COLO829 (cell line): Measurements from ENCODE around the gene CDK18.

Experiments used
- DNase-seq: peaks from one replicate; pipeline ENCODE4 v3.0.0; 2012; ENCODE audit warnings: low spot score

CDK18 gene

DNA sequence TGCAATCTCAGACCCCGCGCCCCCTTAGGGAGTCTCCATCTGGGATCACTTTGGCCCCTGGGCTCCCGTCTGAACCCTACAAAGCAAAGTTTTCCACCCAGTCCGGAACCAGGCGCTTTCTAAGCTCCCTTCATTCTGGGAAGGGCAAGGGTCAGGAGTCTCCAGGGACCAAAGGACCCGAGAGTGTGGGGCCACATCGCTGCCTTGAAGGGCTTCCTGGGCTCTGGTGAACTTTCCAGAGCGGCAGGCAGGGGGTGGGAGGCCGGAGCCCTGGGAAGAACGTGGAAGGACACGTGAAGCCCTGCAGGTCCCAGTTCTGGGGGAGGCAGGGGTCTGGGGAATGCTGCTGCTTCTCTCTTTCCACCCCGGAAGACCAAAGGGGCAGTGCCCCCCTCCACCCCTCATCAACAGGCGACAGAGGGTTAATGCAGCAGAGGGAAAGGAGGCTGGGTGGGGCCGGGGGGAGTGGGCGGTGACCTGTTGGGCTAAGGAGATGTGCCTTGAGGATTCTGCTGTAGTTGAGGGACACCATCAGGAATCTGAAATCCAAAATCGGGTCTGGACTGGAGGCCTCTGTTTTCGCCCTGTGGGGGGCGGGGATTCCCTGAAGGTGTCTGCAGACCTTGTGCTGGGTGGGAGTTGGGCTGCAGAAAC is 734 bp downstream of the CDK18 start:
- no peak for DNase-seq

DNA sequence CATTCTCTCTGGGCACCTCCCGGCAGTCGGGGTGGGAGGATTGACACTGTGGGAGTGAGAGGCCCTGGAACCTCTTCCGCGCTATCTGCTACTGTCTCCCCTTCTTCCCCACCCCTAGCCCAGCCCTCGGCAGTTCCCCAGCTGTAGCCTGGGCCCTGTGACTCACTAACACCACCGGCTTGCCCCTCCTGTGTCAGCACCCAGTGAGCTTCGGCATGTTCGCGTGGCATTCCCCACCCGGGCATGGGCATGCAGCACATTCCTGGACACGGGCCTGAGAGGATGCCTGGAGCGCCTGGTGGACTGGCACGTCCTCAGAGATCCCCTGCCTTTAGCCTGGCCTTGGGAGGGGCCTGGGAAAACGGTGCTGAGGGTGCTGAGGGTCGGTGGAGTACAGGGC is 1.3 kb downstream of the CDK18 start:
- DNase-seq, result no peak

DNA sequence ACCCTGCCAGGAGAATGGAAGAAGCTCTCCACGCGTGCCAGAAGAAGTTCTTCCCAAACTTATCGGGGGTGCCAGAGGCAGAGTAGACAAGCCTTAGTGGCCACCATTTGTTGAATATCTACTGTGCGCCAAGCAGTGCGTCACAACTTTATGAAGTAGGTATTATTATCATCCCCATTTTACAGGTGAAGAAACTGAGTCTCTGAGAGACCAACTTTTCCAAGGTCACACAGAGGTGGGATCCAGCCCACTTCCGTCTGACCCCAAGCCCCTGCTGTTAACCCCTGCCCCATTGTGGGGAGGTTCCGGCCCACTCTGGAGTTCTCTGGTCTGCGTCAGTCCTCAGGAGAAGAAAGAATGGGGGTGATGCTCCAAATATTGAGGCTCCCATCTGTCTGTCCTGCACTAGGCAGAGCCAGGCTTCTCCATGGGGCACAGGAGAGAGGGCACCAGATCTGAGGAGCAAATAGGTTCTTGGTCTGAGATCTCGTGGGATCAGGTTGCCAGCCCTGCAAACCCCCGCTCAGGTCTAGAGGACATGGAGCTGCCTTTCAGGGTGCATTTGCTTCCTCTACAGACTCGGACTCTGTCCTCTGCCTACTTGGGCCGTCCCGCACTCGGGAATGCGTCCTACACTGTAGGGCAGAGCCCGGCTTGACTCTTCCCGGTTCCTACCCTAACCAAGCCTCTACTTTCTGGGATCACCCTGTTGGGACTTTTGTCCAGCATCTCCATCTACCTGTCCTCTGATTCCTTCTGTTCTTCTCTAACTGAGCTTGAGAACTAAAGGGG is 2.1 kb downstream of the CDK18 start:
- DNase-seq, result no peak

DNA sequence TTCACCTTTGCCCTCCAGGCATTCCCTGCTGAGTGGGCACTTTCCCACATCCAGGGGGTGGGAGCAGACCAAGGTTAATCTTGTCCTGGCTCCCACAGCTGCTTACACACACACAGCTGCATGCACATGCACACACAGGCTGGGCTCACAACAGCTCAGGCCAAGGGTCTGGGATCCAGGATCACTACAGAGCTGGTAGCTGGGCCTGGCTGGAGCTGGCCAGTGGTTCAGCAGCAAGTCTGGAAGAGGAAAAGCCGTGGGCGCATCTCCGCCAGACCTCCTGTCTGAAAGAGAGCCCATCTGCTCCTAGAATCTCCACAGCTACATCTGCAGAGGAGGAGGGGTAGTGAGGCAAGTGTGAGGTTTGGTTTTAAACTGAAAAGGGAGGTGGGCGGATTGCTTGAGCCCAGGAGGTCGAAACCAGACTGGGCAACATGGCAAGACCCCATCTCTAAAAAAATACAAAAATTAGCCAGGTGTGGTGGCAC is 3.8 kb downstream of the CDK18 start:
- no peak for DNase-seq

DNA sequence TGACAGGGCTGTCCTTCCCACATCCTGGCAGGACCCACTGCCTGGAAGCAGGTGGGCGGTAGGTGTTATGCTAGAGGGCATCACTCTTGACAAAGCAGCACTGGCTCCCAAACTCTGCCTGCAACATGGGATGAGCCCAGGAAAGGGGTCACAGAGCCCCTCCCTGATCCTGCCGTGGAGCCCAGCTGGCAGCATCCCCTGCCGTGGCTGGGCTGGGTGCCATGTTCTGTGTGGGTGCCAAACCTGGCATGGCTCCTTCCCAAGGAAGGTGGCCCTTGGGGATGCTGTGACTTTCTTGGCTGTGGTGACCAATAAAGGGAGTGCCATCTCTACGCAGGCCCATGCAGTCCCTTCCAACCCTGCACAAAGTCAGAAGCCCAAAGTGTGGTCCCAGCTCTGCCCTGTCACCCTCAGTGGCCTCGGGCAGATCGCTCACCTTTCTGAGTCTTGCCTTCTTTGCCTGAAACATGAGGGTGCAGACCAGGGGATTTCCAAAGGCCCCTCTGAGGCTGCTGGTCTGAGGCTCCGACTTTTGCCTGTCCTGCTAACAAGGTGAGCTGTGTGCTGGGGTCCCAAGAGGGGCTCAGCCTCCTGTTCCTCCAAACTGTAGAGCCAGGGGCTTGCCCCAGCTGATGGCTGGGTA is 6.0 kb downstream of the CDK18 start:
- DNase-seq, result no peak

DNA sequence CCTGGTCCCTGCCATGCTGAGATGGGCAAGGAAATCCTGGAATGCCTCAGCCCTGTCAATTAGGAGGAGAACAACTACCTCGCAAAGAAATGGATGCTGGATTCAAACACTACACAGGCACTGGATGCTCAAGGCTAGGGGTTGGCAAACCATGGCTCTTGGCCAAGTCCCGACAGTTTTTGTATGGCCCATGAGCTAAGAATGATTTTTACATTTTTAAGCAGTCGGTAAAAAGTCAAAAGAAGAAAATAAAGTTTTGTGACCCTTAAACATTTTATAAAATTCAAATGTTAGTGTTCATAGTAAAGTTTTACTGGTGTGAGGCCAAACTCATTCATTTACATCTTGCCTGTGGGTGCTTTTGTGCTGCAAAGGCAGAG is 6.5 kb downstream of the CDK18 start:
- no peak for DNase-seq

DNA sequence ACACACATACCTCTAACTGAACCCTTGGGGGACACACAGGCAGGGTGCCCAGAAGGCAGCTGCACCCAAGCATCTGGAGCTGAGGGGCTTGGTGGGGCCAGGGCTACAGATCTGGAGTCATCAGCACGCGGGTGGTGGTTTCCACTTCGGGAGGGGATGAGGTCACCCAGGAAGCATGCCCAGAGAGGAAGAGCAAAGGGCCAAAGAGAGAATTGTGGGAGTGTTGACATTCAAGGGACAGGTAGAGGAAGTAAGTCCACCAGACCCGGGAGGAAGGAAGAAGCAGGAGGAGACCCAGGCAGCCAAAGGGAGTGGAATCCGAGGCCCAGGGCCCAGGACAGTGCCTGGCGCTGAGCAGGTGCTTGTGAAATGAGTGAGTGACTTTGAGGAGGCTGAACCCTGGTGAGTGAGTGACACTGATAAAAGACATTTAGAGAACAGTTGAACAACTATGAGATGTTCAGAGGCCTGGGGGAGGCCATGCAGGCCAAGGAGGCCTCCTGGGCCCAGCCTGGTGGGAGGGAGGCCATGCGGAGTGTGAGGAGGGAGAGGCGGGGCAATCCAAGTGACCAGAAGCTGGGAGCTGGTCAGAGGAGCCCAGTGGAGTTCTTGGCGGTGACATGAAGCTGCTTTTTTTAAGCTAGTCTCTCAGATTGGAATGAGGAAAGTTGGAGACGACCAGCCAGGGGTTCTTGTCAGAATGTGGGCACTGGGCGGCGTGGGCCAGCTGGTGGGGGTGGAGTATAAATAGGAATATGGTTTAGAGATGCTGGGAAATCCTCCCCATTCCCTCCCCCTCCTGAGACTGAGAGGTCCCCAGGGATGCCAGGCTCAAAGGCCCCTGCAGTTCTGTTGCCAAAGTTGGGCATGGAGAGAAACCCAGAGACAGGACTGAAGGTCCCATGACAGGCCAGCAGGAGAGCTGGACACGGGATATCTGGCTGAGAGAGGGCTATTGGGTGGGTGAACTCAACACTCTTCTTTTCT is 7.9 kb downstream of the CDK18 start:
- DNase-seq, result no peak

DNA sequence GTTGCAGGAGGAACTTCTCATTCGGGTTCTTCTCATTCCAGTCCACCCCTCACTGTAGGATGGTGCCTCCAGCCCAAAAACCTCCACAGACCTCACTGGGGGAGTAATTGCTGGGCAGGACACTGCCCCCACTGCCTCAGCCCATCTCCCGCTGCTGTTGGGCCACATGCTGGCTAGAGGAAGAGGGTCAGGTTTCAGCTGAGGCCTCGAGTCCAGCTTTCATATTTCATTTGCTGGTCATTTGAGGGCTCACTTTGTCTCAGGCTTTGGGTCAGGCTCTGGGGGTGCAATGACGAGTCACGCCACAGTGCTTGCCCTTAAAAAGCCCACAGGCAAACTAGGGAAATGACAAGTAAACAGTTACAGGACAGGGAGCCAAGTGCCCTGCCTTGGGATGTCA is 9.3 kb downstream of the CDK18 start:
- no peak for DNase-seq

DNA sequence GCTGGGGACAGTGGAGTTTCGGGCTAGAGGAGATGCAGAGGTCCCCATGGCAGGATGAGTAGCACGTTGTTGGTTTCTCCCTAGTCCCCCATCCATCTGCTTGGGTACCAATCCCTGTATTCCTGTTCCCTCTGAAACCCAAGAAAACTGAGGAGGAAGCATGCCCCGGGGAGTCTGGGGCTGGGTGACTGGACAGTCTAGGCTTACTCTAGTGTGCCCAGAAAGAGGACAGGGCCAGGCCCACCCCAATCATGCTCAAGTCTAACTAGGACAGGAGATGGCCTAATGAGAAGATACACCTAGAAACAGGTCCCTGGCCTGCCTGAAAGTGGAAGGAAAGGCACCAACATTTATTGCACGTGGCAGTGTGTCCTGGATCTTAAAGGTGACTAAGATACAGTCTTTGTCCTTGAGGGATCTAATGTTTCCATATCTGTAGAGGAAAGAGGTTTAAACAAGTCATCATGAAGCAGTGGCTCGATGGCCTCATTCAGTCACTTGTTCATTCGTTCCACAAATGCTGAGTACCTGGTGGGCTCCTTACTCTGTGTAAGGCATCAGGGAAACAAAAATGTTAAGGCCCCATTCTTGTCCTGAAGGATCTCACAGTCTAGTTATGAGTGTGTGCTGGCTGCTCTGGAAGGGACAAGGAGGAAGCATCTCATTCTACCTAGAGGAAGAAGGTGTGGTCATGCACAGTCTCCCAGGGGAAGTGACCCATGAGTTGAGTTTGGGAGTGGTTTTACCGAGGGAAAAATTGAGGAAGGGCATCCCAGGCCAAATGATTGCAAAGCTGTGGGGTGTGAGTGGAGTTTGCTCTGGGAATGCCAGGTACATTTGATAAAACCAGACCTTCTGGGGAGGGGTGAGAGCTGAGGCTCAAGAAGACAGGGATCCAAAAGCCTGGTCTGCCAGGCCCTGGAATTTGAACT is 10.0 kb downstream of the CDK18 start:
- DNase-seq, result no peak

DNA sequence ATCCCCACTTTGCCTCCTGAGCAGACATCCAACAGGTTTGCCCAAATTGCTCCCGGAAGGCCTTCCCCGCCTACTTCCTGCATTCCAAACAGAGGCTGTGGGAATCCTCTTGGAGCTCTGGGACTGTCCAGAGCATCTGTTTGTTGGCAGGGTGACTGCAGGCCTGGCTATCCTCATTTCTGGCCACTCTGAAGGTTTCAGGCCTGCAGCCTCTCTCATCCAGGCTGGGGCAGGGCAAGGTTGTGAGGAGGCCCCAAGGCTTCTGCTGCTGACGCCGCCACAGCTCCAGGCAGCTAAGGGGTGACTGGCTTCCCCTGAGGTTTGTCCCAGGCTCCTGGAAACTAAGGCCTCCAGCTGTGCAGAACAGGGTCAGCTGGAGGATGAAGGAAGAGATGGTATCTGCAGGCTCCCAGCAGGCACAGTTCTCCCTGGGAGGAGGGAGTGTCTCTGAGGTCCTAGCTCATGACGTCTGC is 11.3 kb downstream of the CDK18 start:
- no peak for DNase-seq

DNA sequence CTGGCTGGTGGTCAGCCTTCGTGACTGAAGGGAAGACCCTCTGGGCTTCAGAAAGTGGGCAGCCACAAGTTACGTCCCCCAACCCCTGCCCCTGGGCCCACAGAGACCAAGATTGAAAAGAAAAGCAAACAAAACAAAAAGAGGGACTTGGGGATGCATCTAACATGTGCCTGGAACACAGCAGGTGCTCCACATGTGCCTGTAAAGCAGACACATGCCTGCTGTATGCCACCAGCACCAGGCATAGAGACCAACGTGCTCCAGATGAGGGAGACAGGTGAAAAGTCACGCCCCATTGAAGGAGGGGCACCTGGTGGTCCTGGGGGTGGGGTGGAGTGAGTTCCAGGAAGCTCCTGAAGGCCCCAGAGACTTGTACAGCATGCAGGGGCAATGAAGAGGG is 11.9 kb downstream of the CDK18 start:
- DNase-seq, result no peak

DNA sequence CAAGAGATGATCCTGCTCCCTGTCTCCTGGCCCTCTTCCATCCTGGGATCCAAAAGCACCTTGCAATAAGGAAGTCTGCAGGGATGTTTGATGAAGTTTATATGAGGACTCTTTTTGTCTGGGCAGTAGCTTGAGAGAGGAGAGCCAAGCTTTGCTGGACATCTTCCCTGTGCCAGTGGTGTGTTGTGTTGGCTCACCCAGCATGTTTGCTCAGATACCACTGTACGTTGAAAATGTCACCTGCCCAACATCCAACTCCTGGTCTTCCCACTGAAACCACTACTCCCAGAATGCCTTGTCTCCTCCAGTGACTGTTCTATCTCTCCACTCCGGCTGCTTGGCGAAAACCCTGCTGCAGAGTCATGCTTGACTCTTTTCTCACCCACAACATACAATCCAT is 12.8 kb downstream of the CDK18 start:
- no peak for DNase-seq

DNA sequence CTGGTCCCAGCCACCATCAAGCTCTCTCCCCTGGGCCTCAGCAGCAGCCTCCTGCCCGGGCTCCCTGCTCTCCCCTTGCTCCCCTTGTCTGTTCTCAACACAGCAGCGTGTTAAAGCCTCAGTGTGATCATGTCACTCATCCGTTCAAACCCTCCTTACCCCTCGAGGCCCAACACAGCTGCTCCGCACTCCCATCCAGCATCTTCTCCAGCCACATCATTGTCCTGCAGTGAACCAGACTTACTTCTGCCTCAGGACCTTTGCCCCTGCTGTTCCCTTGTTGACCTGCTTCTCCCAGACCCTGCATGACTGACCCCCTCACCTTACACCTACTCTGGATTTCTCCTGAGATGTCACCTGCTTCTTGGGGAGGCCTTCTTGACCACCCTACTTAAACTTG is 13.3 kb downstream of the CDK18 start:
- no peak for DNase-seq

DNA sequence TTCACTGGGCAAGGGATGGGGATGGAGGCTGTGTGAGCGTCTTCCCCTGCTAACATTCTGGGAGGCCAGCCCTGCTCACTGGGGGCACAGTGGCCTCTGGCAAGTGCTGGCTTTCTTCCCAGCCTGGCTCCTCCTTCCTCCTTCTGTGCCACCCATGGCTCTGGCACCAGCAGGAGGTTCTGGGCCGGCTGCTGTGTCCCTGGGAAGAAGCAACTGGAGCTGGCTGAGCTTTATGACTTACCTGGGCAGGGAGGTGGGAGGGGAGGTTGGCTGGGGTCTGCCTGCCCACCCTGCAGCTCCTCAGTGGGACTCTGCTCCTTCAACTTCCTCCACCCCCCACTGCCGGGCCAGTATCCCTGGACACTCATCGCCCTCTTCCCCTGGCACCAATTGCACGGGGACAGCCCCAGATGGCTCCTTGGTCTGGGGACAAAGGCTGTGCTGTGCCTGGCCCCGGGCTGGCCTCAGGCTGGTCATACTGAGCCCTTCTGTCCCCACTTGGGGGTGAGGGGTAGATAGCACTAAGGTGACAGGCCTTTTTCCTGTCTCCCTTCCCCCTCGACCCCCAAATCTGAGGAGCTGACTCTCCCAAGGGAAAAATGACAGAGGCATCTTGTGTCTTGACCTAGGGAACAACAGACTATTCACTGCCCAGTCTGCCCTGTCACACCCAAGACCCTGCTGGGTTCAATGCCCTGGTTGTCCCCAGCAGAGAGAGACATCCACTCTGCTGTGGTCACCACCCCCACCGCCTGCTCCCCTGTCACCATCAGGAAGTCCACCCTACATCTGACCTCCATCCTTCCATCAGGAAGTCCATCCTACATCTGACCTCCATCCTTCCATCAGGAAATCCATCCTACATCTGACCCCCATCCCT is 14.4 kb downstream of the CDK18 start:
- no peak for DNase-seq

DNA sequence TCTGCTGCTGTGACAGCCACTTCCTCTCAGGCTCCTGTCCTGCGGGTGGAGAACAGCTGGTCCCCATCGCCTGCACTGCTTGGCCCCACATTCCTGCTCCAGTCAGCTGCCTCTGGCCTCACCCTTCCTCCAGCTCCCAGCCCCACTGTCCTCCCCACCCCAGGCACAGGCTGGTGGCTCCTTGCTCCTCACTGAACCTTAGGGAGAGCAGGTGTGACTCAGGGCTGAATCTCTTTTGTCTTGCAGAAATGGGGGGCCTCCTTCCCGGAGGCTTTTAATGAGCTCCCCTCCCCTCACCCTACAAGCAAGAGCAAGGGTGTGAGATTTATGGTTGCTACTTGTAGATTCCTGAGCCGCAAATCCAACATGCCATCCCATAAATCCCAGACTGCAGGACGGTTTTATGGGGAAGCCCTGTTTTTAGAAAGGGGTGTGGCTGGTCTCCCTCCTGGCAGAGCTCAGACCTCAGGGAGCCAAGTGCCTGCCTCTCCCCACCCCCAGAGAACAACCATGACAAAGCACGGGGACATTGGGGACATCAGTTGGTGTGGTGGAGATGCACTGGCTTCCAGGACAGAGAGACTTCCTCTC is 15.2 kb downstream of the CDK18 start:
- DNase-seq, result no peak

DNA sequence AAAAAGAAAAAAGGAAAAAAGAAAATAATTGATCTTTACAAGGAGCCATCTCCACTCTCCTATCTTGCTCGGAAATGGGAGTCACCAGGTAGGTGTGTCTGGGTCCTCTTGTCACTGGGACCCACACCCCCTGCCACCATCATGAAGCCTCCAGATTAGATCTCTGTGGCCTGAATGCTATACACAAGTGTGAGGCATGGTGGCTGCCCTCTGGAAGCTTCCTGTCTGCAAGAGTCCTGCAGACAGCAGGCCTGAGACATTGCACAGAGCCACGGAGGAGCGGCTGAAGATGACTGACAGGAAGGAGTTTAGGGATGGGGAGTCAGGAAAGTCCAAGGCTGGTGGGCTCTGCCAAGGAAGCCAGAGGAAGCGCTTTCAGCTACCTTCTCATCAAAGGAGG is 16.2 kb downstream of the CDK18 start:
- DNase-seq, result no peak

DNA sequence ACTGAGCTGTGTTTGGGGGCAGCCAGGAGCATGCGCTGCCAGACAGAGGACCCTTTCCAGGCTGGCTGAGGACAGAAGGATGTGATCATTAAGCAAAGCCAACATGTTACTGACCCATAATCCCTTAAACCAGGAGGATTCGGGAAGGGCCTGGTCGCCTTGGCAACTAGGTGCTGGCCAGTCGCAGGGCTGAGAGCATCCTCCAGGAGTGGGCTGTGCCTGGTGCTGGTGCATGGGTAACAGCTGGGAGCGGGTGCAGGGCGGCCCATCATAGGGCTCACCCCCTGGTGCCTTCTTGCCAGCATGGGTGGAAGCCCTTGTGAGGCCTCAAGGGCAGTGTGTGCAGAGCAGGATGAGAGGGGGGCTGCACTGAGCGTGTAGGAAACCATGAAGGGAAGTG is 17.2 kb downstream of the CDK18 start:
- no peak for DNase-seq

DNA sequence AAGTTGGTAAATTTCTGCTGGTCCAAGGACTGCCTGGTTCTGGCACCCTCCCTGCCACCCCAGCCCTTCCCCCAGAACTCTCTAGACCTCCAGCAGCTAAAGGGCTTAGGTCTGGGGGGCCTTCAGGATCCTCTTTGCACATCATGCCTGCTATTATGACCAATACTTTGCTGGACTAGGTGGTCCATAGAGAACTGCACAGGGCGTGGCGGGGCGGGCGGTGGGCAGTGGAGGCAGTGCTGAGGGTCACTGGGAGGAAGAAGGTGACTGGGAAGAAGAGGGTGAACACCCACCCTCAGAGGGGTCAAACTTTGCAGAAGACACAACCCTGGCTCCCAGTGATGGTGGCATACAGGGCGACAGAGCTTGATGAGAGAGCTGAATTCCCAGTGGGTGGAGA is 18.2 kb downstream of the CDK18 start:
- no peak for DNase-seq

DNA sequence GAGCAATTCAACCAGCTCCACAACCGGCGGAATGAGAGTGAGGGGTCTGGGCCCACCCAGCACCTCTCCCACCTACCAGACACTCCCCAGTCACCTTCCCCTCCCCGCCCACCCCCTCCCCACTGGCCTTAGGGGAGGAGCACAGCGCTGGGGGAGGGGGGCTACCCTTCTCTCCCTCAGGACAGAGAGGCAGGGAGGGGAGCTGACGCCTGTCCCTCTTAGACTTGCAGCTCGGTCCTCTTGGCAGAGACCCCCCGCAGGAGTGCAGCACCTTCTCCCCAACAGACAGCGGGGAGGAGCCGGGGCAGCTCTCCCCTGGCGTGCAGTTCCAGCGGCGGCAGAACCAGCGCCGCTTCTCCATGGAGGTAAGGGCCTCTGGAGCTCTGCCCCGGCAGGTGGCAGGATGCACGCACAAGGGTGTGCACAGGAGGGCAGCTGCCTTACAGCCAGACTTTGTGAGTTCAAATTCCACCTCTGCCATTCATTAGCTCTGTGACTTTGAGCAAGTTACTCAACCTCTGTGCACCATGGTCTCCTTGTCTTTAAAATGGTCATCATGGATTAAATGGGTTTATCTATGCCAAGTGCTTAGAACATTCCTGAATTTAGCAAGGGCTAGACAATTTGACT is 18.9 kb downstream of the CDK18 start:
- no peak for DNase-seq
